Activated T-helper 1 cell treated with anti-CD3 and anti-CD28 coated beads, Interleukin-12 subunit alpha, Interleukin-12 subunit beta, Interleukin-2, Interleukin-4 antibody, amounts not matched to agents 30 ng/mL and 10 ng/mL and 1 ng/mL, durations not matched to agents 14 hours and 24 hours and 36 hours (primary cell): ENCODE results near the gene LTBR. TPM values are rescaled to one million over a fixed set of nuclear protein-coding genes. Genes with fewer than 3 reads are reported as not detected.

ENCODE experiments used
- DNase-seq: peaks from one replicate; pipeline ENCODE4 v3.0.0; 2021; ENCODE audit warnings: low spot score
- H3K27ac Mint-ChIP-seq: one replicate; pipeline ENCODE4 v1.8.0; 2021; ENCODE audit warnings: mild to moderate bottlenecking, mixed read lengths
- H3K27me3 Mint-ChIP-seq: one replicate; pipeline ENCODE4 v1.8.0; 2022; ENCODE audit warnings: mild to moderate bottlenecking, moderate library complexity, mixed read lengths; ENCODE audit not compliant: insufficient read depth
- H3K36me3 Mint-ChIP-seq: one replicate; pipeline ENCODE4 v1.8.0; 2021; ENCODE audit warnings: low read depth, mixed read lengths
- H3K4me1 Mint-ChIP-seq: one replicate; pipeline ENCODE4 v1.8.0; 2021; ENCODE audit warnings: low read depth, mixed read lengths
- H3K4me3 Mint-ChIP-seq: one replicate; pipeline ENCODE4 v1.8.0; 2021; ENCODE audit warnings: mild to moderate bottlenecking, moderate library complexity, mixed read lengths
- H3K9me3 Mint-ChIP-seq: one replicate; pipeline ENCODE4 v1.8.0; 2021; ENCODE audit warnings: mixed read lengths
- intact Hi-C: fragments of 100-400 bp; cut with micrococcal nuclease; formaldehyde crosslinking; loops from one replicate; pipeline ENCODE4 v1.15.1; 2024
- total RNA-seq: library from RNA; stranded (reverse); gene quantifications from 2 replicates; pipeline ENCODE4 v1.2.3, GENCODE V29; 2022

Gene LTBR
- total RNA-seq, 1 donor from 2014 or later, result 1.3 TPM

DNA sequence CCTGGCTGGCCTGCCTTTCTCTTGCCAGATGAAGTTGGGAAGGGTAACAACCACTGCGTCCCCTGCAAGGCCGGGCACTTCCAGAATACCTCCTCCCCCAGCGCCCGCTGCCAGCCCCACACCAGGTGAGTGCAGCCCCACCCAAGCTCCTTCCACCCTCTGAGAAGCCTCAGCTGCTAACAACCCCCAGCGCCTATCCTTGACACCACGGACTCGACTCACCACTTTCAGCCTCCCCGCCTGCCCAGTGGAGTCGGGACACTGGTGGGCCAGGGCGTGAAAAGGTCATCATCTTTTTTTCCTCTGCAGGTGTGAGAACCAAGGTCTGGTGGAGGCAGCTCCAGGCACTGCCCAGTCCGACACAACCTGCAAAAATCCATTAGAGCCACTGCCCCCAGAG lies 2.1 kb downstream of the LTBR start:
- intact Hi-C loops, result no loop called here
- Mint-ChIP-seq H3K4me3 (no peak overlapping the region), H3K36me3 (no peaks in the 10 kb centered on the region), H3K4me1 (no peaks in the 10 kb centered on the region), H3K27ac (no peak overlapping the region), H3K27me3 (peaks cover 40% of the 10 kb centered on the region), H3K9me3 (no peaks in the 10 kb centered on the region)
- DNase-seq, result no peak

DNA sequence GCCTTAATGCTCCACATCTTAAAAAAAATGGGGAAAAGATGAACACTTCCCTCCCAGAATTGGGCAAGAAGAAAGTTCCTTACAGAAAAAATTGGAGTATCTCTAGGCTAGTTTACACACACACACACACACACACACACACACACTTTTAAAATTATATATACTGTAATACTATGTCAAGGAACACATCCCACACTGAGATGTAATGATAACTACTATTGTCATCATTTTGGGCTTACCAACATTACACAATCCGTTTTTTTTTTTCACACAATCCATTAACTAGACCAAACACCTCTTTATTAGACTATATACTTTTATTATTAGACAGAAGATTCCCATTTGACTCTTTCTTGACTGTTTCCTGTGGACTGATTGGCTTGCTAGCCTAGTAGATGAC lies 2.5 kb downstream of the LTBR start:
- no peaks in the 10 kb centered on the region for H3K4me1 Mint-ChIP-seq
- intact Hi-C loops, result no loop called here
- H3K36me3 Mint-ChIP-seq, result no peaks in the 10 kb centered on the region

DNA sequence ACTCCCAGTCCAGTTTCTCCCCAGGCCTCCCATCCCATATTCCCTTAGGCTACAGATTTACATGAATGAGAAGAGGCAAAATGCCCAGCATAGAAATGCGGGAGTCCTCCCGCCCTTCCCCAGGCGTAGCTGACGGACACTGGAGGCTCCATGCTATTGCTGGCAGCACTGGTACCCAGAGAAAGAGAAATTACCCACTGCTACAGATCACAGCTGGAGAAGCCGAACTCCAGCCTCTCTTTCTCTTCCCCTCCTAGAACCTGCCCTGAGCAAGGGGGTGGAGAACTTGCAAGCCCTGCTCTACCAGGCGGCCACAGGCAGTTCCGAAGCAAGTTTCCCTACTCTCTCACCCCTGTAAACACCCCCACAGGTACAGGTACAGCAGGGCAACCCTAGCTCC lies 3.6 kb downstream of the LTBR start:
- DNase-seq, result no peak
- no peak overlapping the region for H3K27ac Mint-ChIP-seq
- no peak overlapping the region for H3K4me3 Mint-ChIP-seq
- H3K27me3 Mint-ChIP-seq, result peaks cover 27% of the 10 kb centered on the region
- H3K4me1 Mint-ChIP-seq, result no peaks in the 10 kb centered on the region
- no peaks in the 10 kb centered on the region for H3K9me3 Mint-ChIP-seq
- intact Hi-C loops, result no loop called here
- no peaks in the 10 kb centered on the region for H3K36me3 Mint-ChIP-seq

More for the DNA sequence above, 2.5 kb downstream of the LTBR start:
- H3K27me3 Mint-ChIP-seq, result peaks cover 36% of the 10 kb centered on the region
- no peak overlapping the region for H3K27ac Mint-ChIP-seq
- DNase-seq, result no peak
- no peak overlapping the region for H3K4me3 Mint-ChIP-seq
- no peaks in the 10 kb centered on the region for H3K9me3 Mint-ChIP-seq

DNA sequence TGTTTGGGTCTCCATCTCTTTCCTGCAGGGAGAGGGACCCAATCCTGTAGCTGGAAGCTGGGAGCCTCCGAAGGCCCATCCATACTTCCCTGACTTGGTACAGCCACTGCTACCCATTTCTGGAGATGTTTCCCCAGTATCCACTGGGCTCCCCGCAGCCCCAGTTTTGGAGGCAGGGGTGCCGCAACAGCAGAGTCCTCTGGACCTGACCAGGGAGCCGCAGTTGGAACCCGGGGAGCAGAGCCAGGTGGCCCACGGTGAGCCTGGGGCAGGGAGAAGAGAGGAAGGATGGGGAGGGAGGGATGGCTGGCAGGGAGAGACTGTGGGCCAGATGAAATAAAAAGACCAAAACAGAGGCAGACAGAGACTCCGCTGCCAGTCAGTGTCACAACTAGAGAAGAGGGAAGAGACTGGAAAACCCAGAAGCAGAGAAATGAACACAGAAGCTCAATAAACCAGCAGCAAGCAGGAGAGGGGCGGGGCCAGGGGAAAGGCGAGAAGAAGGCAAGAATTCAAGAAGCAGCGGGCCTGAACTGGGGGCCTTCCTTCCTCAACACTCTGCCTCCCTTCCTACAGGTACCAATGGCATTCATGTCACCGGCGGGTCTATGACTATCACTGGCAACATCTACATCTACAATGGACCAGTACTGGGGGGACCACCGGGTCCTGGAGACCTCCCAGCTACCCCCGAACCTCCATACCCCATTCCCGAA lies 6.3 kb downstream of the LTBR start:
- H3K27ac Mint-ChIP-seq, result no peak overlapping the region
- H3K4me3 Mint-ChIP-seq, result no peak overlapping the region

DNA sequence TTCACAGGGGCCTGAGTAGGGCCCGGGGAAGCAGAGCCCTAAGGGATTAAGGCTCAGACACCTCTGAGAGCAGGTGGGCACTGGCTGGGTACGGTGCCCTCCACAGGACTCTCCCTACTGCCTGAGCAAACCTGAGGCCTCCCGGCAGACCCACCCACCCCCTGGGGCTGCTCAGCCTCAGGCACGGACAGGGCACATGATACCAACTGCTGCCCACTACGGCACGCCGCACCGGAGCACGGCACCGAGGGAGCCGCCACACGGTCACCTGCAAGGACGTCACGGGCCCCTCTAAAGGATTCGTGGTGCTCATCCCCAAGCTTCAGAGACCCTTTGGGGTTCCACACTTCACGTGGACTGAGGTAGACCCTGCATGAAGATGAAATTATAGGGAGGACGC lies 7.1 kb downstream of the LTBR start:
- H3K9me3 Mint-ChIP-seq, result no peaks in the 10 kb centered on the region
- intact Hi-C loops, result no loop called here
- H3K36me3 Mint-ChIP-seq, result no peaks in the 10 kb centered on the region
- no peak for DNase-seq
- H3K27me3 Mint-ChIP-seq, result peaks cover 20% of the 10 kb centered on the region
- H3K27ac Mint-ChIP-seq, result no peak overlapping the region
- no peaks in the 10 kb centered on the region for H3K4me1 Mint-ChIP-seq
- H3K4me3 Mint-ChIP-seq, result no peak overlapping the region

More for the DNA sequence above, 6.3 kb downstream of the LTBR start:
- H3K9me3 Mint-ChIP-seq, result no peaks in the 10 kb centered on the region
- intact Hi-C loops, result no loop called here
- no peaks in the 10 kb centered on the region for H3K36me3 Mint-ChIP-seq
- H3K4me1 Mint-ChIP-seq, result no peaks in the 10 kb centered on the region
- peaks cover 15% of the 10 kb centered on the region for H3K27me3 Mint-ChIP-seq
- no peak for DNase-seq

DNA sequence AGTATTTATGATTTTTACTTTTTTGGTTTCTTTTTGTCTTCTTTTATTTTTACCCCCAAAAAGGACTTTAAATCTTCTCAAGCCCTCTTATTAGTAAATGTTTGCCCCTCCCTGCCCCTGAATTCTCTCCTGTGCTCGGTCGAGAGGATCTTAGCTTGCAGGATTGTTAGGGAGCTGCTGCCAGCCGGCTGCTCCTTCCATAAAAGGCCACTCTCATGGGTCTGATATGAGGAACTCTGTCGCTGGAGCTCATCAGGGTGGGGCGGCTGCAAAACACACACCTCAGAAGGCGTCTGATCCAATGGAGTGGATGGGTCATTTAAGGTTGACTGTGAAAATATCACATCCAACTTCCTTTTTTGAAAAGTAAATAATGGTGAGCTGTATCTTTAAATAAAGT lies 8.5 kb downstream of the LTBR start:
- DNase-seq, result no peak
- Mint-ChIP-seq H3K4me3 (no peak overlapping the region), H3K9me3 (no peaks in the 10 kb centered on the region), H3K27ac (no peak overlapping the region), H3K27me3 (peaks cover 16% of the 10 kb centered on the region), H3K36me3 (no peaks in the 10 kb centered on the region), H3K4me1 (no peaks in the 10 kb centered on the region)
- intact Hi-C loops, result no loop called here

DNA sequence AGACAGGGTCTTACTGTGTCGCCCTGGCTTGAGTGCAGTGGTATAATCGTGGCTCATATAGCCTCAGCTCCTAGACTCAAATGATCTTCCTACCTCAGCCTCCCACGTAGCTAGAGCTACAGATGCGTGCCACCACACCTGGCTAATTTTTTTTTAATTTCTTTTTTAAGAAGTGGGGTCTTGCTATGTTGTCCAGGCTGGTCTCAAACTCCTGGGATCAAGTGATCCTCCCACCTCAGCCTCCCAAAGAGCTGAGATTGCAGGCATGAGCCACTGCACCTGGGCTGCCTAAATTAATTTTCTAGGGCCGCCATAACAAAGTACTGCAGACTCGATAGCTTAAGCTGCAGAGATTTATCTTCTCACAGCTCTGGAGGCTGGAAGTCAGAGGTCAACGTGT lies 9.1 kb downstream of the LTBR start:
- DNase-seq, result no peak
- intact Hi-C loops, result no loop called here
- Mint-ChIP-seq H3K36me3 (no peaks in the 10 kb centered on the region), H3K9me3 (no peaks in the 10 kb centered on the region), H3K4me3 (no peak overlapping the region), H3K27me3 (peaks cover 12% of the 10 kb centered on the region), H3K4me1 (no peaks in the 10 kb centered on the region), H3K27ac (no peak overlapping the region)

DNA sequence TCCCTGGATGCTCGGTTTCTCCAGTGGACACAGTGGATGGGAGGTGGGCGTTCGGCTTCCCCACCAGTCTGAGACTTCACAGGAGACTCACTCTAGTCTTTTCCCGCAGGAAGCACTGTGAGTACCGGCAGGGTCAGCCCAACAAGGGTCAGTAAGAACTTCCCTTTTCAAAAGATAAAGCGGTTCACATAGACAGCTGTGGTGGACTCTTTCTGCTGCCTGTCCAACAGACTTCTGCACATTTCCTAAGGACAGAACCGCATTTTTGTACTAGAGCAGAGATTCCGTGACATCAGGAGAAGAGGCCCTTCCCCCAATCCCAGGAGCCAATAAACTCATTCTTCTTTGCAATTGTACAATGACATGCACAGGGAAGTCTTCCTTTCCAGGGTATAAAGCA lies 10.4 kb downstream of the LTBR start:
- intact Hi-C loops, result no loop called here
- Mint-ChIP-seq H3K27me3 (peaks cover 11% of the 10 kb centered on the region), H3K27ac (no peak overlapping the region), H3K4me1 (no peaks in the 10 kb centered on the region), H3K9me3 (no peaks in the 10 kb centered on the region), H3K4me3 (no peak overlapping the region), H3K36me3 (no peaks in the 10 kb centered on the region)
- DNase-seq, result no peak

DNA sequence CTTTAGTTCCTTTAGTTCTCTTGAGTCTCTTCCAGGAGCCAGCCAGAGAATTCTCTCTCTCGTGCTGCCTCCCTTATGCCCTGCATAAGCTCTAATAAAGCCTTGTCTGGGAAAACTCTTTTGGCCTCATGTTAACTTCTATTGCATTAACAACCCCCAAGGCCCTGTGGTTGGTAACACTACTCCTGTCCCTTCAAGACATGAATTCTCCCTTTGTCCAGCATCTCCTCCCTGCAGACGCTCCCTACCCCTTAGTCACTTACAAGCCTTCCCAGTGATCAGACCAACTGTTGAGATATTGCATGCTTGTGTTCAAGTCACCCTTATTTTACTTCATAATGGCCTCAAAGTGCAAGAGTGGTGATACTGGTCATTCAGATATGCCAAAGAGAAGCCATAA lies 12.1 kb downstream of the LTBR start:
- no peak overlapping the region for H3K4me3 Mint-ChIP-seq

DNA sequence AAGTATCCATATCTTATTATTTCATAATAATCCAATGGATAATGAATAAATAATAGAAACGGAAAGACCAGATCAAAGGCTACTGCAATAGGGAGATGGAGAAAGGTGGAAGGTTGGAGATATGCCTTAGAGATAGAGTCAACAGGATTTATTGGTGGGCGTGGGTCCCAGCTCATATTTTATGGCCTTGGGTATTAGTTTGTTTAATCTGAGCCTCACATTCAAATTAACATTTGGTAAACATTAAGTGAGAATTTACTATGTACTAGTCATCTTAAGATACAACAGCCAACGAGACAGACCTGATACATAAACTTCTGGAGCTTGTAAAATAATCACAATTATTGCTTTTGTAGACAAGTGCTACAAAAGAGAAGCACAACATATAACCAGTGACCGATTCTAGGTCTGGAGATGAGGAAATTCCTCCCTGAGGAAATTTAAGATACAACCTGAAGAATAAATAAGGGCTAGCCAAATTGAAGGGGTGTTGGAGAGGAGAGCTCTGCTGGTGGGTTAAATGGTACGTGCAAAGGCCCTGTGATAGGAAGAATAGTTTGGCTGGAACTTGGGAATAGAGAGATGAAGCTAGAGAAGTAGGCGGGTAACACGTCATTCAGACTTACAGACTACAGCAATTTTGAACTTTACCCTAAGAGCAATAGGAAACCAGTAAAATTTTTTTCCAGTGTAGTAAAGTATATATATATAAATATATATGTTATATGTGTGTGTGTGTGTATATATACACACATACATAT lies 16.1 kb downstream of the LTBR start:
- Mint-ChIP-seq H3K27me3 (peaks cover 13% of the 10 kb centered on the region), H3K9me3 (no peaks in the 10 kb centered on the region), H3K4me3 (no peak overlapping the region), H3K36me3 (no peaks in the 10 kb centered on the region), H3K4me1 (no peaks in the 10 kb centered on the region), H3K27ac (no peak overlapping the region)
- intact Hi-C loops, result no loop called here
- DNase-seq, result no peak

More for the DNA sequence above, 12.1 kb downstream of the LTBR start:
- no peak for DNase-seq
- H3K36me3 Mint-ChIP-seq, result no peaks in the 10 kb centered on the region
- H3K9me3 Mint-ChIP-seq, result no peaks in the 10 kb centered on the region
- intact Hi-C loops, result no loop called here
- H3K27me3 Mint-ChIP-seq, result peaks cover 9% of the 10 kb centered on the region
- no peaks in the 10 kb centered on the region for H3K4me1 Mint-ChIP-seq
- H3K27ac Mint-ChIP-seq, result no peak overlapping the region

DNA sequence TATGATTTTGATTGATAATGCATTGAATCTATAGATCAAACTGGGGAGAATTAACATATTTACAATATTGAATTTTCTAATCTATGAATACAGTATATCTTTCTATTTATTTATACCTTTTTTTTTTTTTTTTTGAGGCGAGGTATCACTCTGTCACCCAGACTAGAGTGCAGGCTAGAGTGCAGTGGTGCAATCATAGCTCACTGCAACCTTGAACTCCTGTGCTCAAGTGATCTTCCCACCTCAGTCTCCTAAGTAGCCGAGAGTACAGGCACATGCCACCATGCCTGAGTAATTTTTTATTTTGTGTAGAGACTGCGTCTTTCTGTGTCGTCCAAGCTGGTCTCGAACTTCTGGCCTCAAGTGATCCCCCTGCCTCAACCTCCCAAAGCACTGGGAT lies 20.4 kb downstream of the LTBR start:
- intact Hi-C loops, result no loop called here
- no peak for DNase-seq
- Mint-ChIP-seq H3K4me1 (no peaks in the 10 kb centered on the region), H3K4me3 (no peak overlapping the region), H3K27ac (no peak overlapping the region), H3K36me3 (no peaks in the 10 kb centered on the region), H3K9me3 (no peaks in the 10 kb centered on the region), H3K27me3 (peaks cover 10% of the 10 kb centered on the region)

DNA sequence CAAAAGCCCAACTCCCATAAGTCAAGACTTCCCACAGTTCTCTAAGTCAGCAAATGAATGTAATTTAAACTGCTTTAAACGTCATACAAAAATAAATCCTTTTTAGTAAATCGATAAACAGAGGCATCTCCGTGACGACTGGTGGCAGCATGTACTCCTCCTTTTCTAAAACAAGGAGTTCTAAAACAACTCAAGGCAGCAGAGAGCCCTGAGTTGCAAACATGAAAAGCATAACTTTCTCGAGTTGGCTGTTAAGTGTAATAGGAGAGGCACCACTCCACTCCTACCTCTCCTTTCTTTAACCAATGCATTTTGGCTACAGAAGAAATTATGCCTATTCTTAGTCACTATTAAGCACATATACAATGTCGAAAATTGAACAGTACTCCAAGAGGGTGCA lies 22.0 kb downstream of the LTBR start:
- H3K27me3 Mint-ChIP-seq, result peaks cover 16% of the 10 kb centered on the region
- H3K4me3 Mint-ChIP-seq, result no peak overlapping the region
- H3K27ac Mint-ChIP-seq, result no peak overlapping the region
- intact Hi-C loops, result no loop called here
- H3K36me3 Mint-ChIP-seq, result no peaks in the 10 kb centered on the region
- no peak for DNase-seq
- no peaks in the 10 kb centered on the region for H3K9me3 Mint-ChIP-seq
- H3K4me1 Mint-ChIP-seq, result no peaks in the 10 kb centered on the region

DNA sequence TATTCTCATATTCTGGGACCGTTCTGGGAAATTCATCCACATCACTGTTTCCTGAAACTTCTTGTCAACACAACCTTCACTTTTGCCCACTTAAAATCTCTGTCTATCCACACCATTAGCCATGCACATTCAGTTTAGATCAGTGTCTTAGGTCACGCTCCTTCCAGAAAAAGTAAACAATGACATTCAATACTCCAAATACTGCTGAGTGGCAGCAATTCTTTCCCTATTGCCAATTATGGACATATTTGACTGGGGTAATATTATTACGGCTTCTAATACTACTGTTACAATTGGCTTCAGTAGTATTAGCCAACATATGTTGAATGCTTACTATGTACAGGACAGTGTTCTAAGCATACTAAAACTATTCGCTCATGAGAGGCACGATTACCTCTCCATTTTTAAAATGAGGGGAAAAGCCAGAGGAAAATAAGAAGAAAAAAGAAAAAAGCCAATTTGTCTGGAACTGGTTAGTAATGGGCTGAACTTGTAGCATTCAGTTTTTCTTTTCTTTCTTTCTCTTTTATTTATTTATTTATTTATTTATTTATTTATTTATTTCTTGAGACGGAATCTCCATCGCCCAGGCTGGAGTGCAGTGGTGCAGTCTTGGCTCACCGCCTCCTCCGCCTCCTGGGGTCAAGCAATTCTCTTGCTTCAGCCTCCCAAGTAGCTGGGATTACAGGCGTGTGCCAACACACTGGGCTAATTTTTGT lies 23.4 kb downstream of the LTBR start:
- intact Hi-C loops, result no loop called here
- no peak for DNase-seq
- no peaks in the 10 kb centered on the region for H3K36me3 Mint-ChIP-seq
- H3K4me3 Mint-ChIP-seq, result no peak overlapping the region
- no peak overlapping the region for H3K27ac Mint-ChIP-seq
- H3K27me3 Mint-ChIP-seq, result peaks cover 12% of the 10 kb centered on the region
- H3K4me1 Mint-ChIP-seq, result no peaks in the 10 kb centered on the region
- H3K9me3 Mint-ChIP-seq, result no peaks in the 10 kb centered on the region
